Caki2 (cell line): ENCODE data around the gene MRM3. TPM values are rescaled to one million over a fixed set of nuclear protein-coding genes. Genes with fewer than 3 reads are reported as not detected.
"Not testable (repeated sequence)": the region's sequence is repeated elsewhere in the genome, so short reads cannot be mapped to it uniquely, and the experiment has no call there.

Source experiments
- DNase-seq: peaks from one replicate; pipeline ENCODE4 v3.0.0-alpha.2; 2015; ENCODE audit warnings: low read depth
- in situ Hi-C: cut with HindIII; loops from 2 replicates; pipeline ENCODE4 v1.10.0; 2016; ENCODE audit warnings: low sequenced_read_pairs, low pct_unique_long_range_greater_than_20kb, mixed read lengths
- total RNA-seq: library from RNA; depleted of rRNA; stranded (reverse); fragments of >200 nt; shearing (Covaris generic); gene quantifications from 2 replicates; pipeline ENCODE4 v1.2.3, GENCODE V29; 2014; ENCODE audit warnings: low replicate concordance; rRNA removed

MRM3 gene, protein sequence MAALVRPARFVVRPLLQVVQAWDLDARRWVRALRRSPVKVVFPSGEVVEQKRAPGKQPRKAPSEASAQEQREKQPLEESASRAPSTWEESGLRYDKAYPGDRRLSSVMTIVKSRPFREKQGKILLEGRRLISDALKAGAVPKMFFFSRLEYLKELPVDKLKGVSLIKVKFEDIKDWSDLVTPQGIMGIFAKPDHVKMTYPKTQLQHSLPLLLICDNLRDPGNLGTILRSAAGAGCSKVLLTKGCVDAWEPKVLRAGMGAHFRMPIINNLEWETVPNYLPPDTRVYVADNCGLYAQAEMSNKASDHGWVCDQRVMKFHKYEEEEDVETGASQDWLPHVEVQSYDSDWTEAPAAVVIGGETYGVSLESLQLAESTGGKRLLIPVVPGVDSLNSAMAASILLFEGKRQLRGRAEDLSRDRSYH
- 36.2 and 40.6 TPM in 2 replicates for total RNA-seq

GRCh38 chr17:781805-782731 is at the start of gene MRM3, which contains the start of gene GLOD4:
TSS of gene MRM3 (plus strand) at chr17:782353. CDS start at chr17:782379, 26 bp downstream.
TSS of gene GLOD4 (minus strand) at chr17:782280. CDS start at chr17:782255, 25 bp downstream.
- in situ Hi-C loops, result no loop called here
- DNase-seq, result peak; percentile 81

DNA sequence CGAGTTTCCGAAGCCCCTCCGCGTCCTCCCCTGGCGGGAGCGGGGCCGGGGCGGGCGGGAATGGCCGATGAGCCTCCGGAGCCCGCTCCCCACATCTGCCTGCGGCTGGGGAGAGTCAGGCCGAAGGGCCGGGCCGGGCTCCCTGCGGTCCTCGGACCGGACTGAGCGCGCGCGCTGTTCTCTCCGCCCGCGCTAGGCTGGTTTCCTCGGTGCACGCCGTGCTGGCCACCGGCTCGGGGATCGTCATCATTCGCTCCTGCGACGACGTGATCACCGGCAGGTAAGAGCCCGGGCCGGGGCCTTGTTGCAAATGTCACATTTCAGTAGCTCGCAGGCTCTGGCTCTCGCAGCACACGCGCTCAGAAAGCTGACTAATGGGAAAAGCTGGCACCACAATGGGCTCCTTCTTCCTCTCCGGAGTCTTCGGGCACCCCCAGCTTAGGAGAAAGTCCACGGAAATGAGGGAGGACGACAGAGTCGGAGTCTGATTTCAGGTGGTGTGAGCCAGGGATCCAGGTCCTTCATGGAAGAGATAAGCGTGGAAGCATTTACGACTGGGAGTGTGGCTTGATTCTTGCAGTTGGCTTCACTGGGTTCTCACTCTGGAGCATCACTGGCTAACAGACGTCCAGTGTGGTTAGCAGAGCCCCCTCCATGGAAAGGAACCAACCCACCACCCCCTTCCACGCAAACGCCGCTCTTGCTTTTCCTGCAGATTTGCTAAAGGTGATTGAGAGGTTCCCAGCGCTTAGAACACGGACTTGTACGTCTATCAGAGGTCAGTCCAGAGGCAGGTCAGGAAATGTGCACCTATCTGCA is 49.0 kb upstream of the MRM3 start:
- peak; percentile 50 for DNase-seq
- in situ Hi-C loops, result no loop called here

GRCh38 chr17:733743-734142 is 48.4 kb upstream of the MRM3 start:
- DNase-seq, result no peak
- in situ Hi-C loops, result no loop called here

DNA sequence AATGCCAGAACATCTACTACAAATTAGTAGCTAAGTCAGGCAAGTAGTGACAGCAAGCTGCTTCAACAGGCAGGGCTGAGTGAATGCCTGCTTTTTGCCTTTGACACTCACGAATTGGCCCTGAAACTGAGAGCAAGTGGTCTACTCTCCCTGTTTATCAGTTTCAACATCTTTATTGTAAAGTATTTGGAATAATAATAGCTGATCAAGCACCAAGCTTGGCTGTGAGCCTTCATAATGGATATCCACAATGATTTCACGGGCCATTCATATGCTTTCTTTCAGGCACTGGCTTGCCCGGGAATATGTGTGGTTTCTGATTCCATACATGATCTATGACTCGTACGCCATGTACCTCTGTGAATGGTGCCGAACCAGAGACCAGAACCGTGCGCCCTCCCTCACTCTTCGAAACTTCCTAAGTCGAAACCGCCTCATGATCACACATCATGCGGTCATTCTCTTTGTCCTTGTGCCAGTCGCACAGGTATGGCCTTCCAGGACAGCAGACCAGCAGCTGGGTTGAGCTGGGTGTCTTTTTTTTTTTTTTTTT is 44.5 kb upstream of the MRM3 start:
- in situ Hi-C loops, result no loop called here
- DNase-seq, result no peak

GRCh38 chr17:740240-741017 is 41.7 kb upstream of the MRM3 start:
- DNase-seq, result no peak
- in situ Hi-C loops, result no loop called here

DNA sequence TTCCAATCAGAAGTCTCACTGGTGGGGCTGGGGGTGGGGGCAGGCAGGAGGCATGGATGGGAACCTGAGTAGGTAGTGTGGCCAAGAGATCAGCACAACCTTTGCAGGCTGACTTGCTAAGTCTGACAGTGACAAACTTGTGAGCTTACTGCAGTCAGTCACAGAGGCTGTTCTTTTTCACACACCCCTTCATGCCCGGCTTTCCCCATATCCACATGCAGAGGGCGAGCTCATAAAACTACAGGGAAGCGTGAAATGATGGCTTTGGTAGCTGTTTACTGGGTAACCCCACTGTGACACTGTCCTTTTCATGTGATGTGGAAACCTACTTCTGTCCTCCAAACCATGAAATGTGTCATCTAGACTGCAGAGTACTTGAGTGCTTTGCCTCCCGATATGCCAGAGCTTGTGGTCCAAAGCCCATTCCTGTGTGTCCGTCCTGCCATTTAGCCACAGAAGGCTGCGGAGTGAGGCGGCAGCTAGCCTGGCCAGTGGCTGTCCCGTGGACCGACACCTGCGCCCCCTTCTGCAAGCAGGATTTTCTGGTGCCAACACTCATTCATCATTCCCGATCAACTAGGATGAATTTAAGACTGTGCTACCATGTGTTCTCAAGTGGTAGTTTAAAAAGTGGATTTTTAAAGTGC is 39.9 kb upstream of the MRM3 start:
- in situ Hi-C loops, result no loop called here
- DNase-seq, result no peak

DNA sequence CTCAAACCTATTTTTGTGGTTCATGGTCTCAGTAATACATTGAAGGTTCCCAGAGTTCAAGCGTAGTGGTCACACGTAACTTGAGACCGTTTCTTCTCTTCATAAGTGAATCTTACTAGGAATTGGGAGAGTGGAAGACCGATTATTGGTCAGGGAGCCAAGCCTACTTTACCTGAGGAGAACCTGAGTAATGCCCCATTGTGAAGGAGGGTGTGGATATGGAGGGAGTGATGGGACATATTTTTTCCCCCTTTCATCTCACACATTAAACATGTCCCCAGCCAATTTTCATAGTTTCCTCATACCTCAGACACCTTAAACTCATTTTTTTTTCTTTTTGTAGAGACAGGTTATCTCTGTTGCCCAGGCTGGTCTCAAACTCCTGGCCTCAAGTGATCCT is 39.0 kb upstream of the MRM3 start:
- in situ Hi-C loops, result no loop called here

GRCh38 chr17:744937-745336 is 37.2 kb upstream of the MRM3 start:
- DNase-seq, result no peak
- in situ Hi-C loops, result no loop called here

More for the DNA sequence above, 39.0 kb upstream of the MRM3 start:
- no peak for DNase-seq

DNA sequence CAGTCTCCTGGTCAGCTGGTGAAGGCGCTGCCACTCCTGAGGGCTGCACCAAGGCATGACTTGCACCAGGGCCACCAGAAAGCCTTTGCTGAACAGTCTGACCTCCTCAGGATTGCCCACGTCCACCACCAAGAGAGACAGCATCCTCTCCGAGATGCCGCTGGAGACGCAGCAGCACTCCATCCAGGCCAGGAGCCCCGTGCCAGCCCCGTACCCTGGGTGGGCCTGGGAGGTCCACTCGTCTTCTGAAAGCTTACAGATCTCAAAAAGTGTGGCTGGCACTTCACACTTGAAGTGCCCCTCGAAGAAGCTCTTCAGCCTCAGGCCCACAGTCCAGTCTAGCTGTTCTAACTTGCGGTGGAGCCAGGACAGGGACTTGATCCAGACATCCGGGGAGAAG is 36.7 kb upstream of the MRM3 start:
- DNase-seq, result no peak
- in situ Hi-C loops, result no loop called here

DNA sequence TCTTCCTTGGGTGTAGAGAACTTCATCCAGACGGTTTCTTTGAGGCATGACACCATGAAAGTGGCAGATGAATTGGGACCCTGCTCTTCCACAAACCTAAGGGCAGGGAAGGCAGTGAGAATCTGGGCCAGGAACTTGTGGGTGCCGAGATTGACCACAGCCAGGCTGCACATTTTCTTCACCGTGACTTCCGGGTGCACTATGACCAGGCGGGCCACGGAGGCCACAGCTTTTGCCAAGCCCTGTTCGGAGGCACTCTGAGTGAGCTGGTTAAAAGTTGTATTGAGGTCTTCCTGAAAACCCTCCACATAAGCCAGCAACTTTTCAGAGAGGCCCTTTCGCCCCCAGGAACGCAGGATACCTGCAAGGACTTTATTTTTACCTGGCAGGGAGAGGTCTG is 36.0 kb upstream of the MRM3 start:
- DNase-seq, result no peak
- in situ Hi-C loops, result no loop called here

- in situ Hi-C loops, result no loop called here
Measured at GRCh38 chr17:746783-747629, 35.1 kb upstream of the MRM3 start.

DNA sequence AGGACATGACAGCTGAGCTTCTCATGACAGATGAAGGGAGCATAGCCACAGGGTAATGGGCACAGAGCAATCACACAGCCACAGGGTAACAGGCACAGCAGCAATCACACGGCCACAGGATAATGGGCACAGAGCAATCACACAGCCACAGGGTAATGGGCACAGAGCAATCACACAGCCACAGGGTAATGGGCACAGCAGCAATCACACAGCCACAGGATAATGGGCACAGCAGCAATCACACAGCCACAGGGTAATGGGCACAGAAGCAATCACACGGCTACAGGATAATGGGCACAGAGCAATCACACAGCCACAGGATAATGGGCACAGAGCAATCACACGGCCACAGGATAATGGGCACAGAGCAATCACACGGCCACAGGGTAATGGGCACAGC is 33.5 kb upstream of the MRM3 start:
- DNase-seq, in situ Hi-C loops: not testable (repeated sequence)

More at GRCh38 chr17:746783-747629, 35.1 kb upstream of the MRM3 start:
- DNase-seq, result no peak

- DNase-seq, in situ Hi-C loops: not testable (repeated sequence)
Measured at GRCh38 chr17:749359-749758, 32.8 kb upstream of the MRM3 start.

DNA sequence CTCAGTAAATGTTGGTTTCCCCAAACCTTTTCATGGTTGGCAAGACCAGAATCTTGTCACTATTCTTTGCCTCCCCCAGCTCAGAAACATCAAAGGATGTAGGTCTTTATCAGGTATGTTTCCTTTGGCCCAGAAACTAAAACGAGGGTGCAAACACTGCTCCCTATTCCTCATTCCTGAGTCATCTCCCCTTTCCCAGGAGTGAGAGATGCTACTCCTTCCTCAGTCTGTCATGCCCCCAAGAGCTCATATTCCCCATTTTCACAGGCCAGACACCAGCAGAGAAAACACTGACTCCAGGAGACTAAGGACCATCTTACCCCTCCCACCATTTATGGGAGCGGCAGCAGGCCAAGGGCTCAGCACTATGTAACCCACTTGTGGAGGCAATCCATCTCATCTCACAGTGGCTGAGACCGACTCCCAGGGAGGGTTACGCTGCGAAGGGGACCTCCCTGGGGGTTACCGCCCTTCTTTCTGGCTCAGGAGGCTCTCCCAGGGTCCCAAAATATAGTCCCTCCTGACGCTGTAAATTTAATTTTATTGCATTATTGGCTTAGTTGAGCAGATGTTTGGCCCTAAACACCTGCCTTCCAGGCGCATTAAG is 31.6 kb upstream of the MRM3 start:
- in situ Hi-C loops, result no loop called here
- no peak for DNase-seq

DNA sequence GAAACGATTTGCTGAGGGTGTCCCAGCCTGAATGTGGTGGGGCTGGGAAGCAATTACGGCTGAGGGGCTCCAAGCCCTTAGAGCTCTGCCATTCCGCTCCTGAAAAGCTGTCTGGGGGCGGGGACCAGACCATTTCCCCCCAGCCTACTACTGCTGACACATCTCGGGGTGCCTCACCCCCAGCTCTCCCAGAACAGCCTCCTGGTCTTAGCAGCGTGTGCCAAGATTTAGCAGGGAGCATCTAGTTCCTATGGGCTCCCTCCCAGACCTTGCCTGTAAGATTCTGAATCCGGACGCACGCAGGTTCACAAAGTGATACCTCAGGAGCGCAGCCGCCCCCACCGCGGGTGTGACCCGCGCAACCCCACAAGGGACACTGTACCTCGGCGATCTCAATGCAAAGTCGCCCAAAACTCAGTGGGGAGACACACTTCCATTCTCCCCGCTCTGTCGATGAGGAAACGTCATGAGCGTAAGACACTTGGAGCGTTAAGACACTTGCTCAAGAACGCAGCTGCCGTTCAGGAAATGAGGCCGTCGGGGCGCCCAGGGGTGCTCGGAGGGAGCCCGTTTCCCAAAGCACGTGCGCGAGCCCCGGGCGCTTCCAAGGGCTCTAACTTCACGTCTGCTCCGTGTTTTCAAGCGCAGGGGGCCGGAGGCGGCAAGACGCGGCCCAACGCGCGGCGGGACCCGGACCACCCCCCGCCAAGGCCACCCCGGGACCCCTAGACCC is 30.7 kb upstream of the MRM3 start:
- peak; percentile 7 for DNase-seq
- in situ Hi-C loops, result no loop called here
